GM10248 (cell line): ENCODE data around the gene OBP2B.

Experiments used
- CTCF ChIA-PET: fragments of 300-600 bp; sonication (Branson Sonifier 250); formaldehyde crosslinking; extraction: SDS; loops from one replicate; lab custom pipeline; 2021; ENCODE audit warnings: antibody characterized with exemption; lab: Yijun Ruan, JAX
- POLR2A ChIA-PET: fragments of 350-650 bp; sonication (Branson Sonifier 250); formaldehyde crosslinking; extraction: SDS; loops from one replicate; lab custom pipeline; 2020; ENCODE audit warnings: antibody characterized with exemption; lab: Yijun Ruan, JAX
- DNase-seq: peaks from one replicate; pipeline ENCODE4 v3.0.0; 2012; ENCODE audit errors: extremely low spot score
- TF ChIP-seq, protein P1 (sequence below): IDR thresholded peaks from 2 replicates; pipeline ENCODE4 v1.5.1; 2012; ENCODE audit warnings: mild to moderate bottlenecking, low read depth; ENCODE audit errors: extremely low read depth, missing control alignments, control extremely low read depth

The OBP2B gene

DNA sequence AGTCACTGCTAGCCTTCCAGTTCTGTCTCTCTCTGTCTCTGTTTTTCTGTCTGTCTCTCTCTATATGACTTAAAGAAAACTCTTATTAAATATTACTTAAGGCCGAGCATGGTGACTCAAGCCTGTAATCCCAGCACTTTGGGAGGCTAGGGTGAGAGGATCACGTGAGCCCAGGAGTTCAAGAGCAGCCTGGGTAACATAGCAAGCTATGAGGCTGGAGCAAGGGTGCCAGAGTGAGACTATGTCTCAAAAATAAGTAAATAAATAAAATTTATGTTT lies 43.7 kb downstream of the OBP2B start:
- CTCF ChIA-PET = interaction anchor here (1.2 to 1.5 kb wide), 2 partner anchors 16 to 63 kb away, joined by 3 to 4 read pairs; no protein-coding TSS in a partner anchor
- no peak for DNase-seq
- POLR2A ChIA-PET = no interaction called here
- TF ChIP-seq, protein P1, sequence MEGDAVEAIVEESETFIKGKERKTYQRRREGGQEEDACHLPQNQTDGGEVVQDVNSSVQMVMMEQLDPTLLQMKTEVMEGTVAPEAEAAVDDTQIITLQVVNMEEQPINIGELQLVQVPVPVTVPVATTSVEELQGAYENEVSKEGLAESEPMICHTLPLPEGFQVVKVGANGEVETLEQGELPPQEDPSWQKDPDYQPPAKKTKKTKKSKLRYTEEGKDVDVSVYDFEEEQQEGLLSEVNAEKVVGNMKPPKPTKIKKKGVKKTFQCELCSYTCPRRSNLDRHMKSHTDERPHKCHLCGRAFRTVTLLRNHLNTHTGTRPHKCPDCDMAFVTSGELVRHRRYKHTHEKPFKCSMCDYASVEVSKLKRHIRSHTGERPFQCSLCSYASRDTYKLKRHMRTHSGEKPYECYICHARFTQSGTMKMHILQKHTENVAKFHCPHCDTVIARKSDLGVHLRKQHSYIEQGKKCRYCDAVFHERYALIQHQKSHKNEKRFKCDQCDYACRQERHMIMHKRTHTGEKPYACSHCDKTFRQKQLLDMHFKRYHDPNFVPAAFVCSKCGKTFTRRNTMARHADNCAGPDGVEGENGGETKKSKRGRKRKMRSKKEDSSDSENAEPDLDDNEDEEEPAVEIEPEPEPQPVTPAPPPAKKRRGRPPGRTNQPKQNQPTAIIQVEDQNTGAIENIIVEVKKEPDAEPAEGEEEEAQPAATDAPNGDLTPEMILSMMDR = no peak

DNA sequence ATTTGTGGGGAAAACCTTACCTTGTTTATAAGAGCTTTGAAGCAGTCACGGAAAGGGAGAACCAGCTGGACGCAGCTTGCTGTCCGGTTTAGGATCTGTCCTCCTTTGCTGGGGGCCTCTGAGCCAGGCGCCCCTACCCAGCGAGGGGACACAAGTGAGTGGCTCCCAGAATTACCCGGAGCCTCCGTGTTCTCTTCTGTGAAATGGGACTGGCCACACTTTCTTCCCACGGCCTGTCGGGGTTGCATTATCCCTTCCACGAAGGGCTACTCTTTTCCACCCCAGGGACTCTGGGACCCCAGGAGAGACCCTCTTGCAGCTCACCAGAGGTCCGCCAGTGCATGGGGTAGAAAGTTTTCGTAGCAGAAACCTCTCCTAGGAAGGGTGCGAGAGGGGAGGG lies 44.9 kb downstream of the OBP2B start:
- TF ChIP-seq, protein P1 = no peak
- ChIA-PET CTCF (interaction anchor here (0.7 to 1.1 kb wide), 4 partner anchors 9 to 20 kb away, joined by 3 to 5 read pairs (median 3); no protein-coding TSS in a partner anchor), POLR2A (no interaction called here)
- DNase-seq = no peak

DNA sequence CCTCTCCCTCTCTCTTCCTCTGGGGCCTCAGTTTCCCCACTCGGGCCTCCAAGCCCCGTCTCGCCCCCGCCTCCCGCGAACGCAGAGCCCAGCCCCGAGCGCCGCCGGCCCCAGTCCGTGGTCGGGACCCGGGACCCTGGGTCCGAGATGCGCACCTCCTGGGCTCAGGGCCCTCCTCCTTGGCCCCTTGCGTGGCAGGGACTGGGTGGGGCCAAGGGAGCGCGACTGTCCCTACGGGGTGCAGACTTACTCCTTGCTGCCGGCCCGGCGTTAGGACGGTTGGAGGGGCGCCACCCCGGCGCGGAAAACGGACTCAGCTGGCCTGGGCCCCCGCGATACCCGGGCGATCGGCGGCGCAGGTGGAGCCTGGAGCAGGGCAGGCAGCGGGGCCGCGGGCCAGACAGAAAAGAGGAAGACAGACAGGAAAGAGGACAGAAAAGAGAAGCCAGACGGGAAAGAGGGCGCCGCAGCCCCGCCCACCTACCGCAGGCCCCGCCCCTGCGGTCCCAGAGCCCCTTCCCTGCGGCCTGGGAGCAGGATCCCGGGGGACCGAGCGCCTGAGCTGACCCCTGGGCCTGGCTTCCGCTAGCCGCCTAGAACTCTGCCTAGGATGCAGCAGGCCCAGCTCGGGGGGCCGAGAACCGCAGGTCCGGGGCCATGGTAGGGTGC lies 45.4 kb downstream of the OBP2B start, which contains the start of gene GBGT1:
GBGT1 (minus strand) TSS at position 411 of the 669 bp plus-strand sequence. CDS start 1,502 bp downstream, outside the sequence.
- TF ChIP-seq, protein P1 = no peak
- CTCF ChIA-PET = interaction anchor here (0.7 to 1.1 kb wide), 4 partner anchors 9 to 19 kb away, joined by 3 to 5 read pairs (median 3); no protein-coding TSS in a partner anchor
- POLR2A ChIA-PET = no interaction called here
- DNase-seq = peak; percentile 75

DNA sequence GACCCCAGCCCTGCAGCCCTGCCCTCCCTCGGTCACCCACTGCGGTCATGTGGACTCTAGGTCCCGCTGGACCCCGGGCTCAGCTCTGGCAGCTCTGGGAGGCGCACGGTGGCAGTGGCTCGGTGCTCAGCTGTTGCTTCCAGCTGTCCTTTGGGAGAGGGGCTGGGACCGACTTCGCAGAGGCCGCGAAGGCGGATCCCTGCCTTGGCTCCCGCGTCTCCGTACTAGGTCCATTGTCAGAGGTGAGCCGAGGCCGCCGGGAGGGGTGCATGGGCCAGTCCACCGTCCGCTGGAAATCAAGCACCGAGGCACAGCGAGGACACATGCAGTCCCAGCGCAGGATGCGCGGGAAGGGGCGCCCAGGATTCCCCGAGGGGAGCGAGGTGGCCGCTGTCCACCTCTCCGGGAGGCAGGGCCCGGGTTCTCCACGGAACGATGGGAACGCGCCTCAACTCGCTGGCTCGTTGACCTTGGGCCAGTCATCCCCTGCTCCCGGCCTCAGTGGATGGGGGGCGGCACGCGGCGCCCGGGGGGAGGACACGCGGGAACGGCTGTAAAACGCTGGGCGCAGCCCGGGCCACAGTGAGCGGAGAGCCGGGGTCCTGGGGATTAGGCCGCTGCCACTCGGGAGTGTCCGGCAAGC lies 46.1 kb downstream of the OBP2B start:
- no peak for DNase-seq
- TF ChIP-seq, protein P1 = no peak
- POLR2A ChIA-PET = no interaction called here
- CTCF ChIA-PET = interaction anchor here (1.4 kb wide), 1 partner anchor 19 kb away, joined by 4 read pairs; no protein-coding TSS in a partner anchor

DNA sequence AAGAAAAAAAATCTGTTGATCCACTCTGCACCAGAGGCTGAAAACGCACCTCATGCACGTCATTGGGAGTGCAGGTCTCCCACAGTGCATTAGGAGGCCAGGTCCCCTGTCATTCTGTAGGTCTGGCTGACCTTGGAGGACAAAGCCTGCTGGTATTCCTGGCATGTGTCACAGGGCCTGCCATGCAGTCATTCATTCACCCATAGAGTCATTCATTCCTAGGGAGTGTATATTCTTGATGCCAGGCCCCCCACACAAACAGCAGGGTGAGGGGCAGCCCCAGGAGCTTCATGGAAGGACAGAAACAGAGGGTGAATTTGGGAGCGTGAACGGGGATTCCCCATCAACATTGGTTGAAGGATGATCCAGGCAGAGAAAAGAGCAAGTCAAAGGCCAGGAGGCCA lies 47.5 kb downstream of the OBP2B start:
- ChIA-PET CTCF (interaction anchor here (0.7 to 7.6 kb wide), 7 partner anchors 10 to 53 kb away, joined by 3 to 94 read pairs (median 5); no protein-coding TSS in a partner anchor), POLR2A (no interaction called here)
- DNase-seq = no peak
- TF ChIP-seq, protein P1 = no peak

DNA sequence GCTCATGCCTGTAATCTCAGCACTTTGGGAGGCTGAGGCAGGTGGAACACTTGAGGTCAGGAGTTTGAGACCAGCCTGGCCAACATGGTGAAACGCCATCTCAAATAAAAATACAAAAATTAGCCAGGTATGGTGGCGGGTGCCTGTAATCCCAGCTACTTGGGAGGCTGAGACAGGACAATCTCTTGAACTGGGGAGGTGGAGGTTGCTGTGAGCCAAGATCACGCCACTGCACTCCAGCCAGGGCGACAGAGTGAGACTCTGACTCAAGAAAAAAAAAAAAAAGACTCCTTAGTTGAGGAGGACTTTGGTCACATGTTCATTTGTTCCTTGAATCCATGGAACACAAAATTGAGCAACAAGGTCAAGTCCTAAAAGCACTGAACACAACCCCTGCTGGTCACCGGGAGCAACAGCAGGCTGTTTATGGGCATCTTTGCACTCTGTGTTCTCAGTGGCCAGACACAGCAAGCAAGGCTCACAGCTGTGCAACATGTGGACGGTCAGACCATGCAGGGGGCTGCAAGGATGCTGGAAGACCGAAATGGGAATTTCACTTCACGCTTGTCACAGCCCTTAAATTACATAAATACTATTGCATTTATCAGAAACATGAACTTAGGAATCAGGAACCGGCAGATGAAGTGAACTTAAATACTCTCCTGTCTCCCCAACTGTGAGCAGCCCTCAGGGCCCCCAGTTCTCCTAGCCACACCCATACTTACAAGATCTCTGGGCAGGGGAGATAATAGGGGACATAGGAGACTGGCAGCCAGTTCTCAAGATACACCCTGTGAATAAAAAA lies 48.1 kb downstream of the OBP2B start:
- TF ChIP-seq, protein P1 = peak; percentile 69
- peak; percentile 80 for DNase-seq
- ChIA-PET CTCF (interaction anchor here (0.7 to 7.6 kb wide), 7 partner anchors 10 to 52 kb away, joined by 3 to 94 read pairs (median 5); no protein-coding TSS in a partner anchor), POLR2A (no interaction called here)
